SK-N-SH (cell line): ENCODE measurements around the gene BIRC6. TPM values are rescaled to one million over a fixed set of nuclear protein-coding genes. Genes with fewer than 3 reads are reported as not detected.

Experiments
- CTCF ChIA-PET: fragments of 300-600, 350-600 bp; formaldehyde crosslinking; extraction: SDS; loops from one replicate; lab custom pipeline; 2021; lab: Yijun Ruan, JAX
- POLR2A ChIA-PET: fragments of 350-600 bp; sonication (Branson Sonifier 250); formaldehyde crosslinking; extraction: SDS; loops from one replicate; lab custom pipeline; 2020; ENCODE audit warnings: antibody characterized with exemption, inconsistent platforms; lab: Yijun Ruan, JAX
- DNase-seq: peaks from one replicate; pipeline ENCODE4 v3.0.0; 2012
- H2AFZ ChIP-seq: fragments of 200-600 bp; sonication (generic); 2 replicates; pipeline ENCODE4 v1.8.1; 2016; ENCODE audit warnings: antibody characterized with exemption, mild to moderate bottlenecking, low read depth
- H3F3A ChIP-seq: fragments of 200-600 bp; sonication (generic); replicated peaks from 2 replicates; pipeline ENCODE3; 2016; ENCODE audit warnings: antibody characterized with exemption, mild to moderate bottlenecking; ENCODE audit not compliant: insufficient read depth
- H3K27ac ChIP-seq, 2 experiments: fragments of 200-500 bp in 1 of 2; fragments of 200-600 bp in 1 of 2; sonication (Bioruptor generic) in 1 of 2; sonication (generic), shearing (Covaris generic) in 1 of 2; 2 replicates each; pipeline versions ENCODE4 v1.5.1 to v1.6.1; 2014 to 2016; ENCODE audit warnings: low read depth in 2 of 2, inconsistent platforms in 1 of 2, low read length in 1 of 2, mild to moderate bottlenecking in 1 of 2, mixed read lengths in 1 of 2
- H3K27me3 ChIP-seq: fragments of 200-600 bp; sonication (generic), shearing (Covaris generic); 2 replicates; pipeline ENCODE4 v1.6.1; 2016; ENCODE audit warnings: mixed run types; ENCODE audit not compliant: insufficient read depth
- H3K36me3 ChIP-seq, 2 experiments: fragments of 200-500 bp in 1 of 2; fragments of 200-600 bp in 1 of 2; sonication (Bioruptor generic) in 1 of 2; sonication (generic) in 1 of 2; replicated peaks in 1 of 2; 2 replicates each; pipeline versions ENCODE3 to v1.5.1; 2014 to 2016; ENCODE audit warnings: low read length in 1 of 2, mild to moderate bottlenecking in 1 of 2; ENCODE audit not compliant: insufficient read depth in 2 of 2, control insufficient read depth in 1 of 2
- H3K4me1 ChIP-seq, 2 experiments: fragments of 200-500 bp in 1 of 2; fragments of 200-600 bp in 1 of 2; sonication (Bioruptor generic) in 1 of 2; sonication (generic), shearing (Covaris generic) in 1 of 2; 2 replicates each; pipeline versions ENCODE4 v1.5.1 to v1.6.1; 2014 to 2016; ENCODE audit warnings: low read depth in 1 of 2, low read length in 1 of 2, mixed run types in 1 of 2; ENCODE audit not compliant: insufficient read depth in 2 of 2, control insufficient read depth in 1 of 2
- H3K4me2 ChIP-seq: fragments of 200-600 bp; sonication (generic), shearing (Covaris generic); 2 replicates; pipeline ENCODE4 v1.6.1; 2017; ENCODE audit warnings: mixed run types
- H3K4me3 ChIP-seq, 2 experiments: fragments of 200-500 bp in 1 of 2; fragments of 200-600 bp in 1 of 2; sonication (Bioruptor generic) in 1 of 2; sonication (generic), shearing (Covaris generic) in 1 of 2; 2 replicates each; pipeline versions ENCODE4 v1.5.1 to v1.8.1; 2014 to 2016; ENCODE audit warnings: low read depth in 2 of 2, inconsistent platforms in 1 of 2, low read length in 1 of 2, mild to moderate bottlenecking in 1 of 2, mixed read lengths in 1 of 2, moderate library complexity in 1 of 2
- H3K79me2 ChIP-seq: fragments of 200-600 bp; sonication (generic); 2 replicates; pipeline ENCODE4 v1.8.1; 2017; ENCODE audit warnings: mild to moderate bottlenecking; ENCODE audit not compliant: insufficient read depth
- H3K9ac ChIP-seq: fragments of 200-600 bp; sonication (generic); 2 replicates; pipeline ENCODE4 v1.6.1; 2017; ENCODE audit warnings: mixed run types
- H3K9me2 ChIP-seq: fragments of 200-600 bp; sonication (generic); 2 replicates; pipeline ENCODE4 v1.6.1; 2017; ENCODE audit warnings: mixed run types
- H3K9me3 ChIP-seq: fragments of 200-600 bp; sonication (generic); 2 replicates; pipeline ENCODE4 v1.6.1; 2017; ENCODE audit warnings: mixed run types, mild to moderate bottlenecking, moderate library complexity
- H4K20me1 ChIP-seq: fragments of 200-600 bp; sonication (generic); 2 replicates; pipeline ENCODE4 v1.6.1; 2017; ENCODE audit warnings: mild to moderate bottlenecking, mixed run types; ENCODE audit not compliant: insufficient read depth
- ELF1 ChIP-seq: IDR thresholded peaks from 2 replicates; pipeline ENCODE4 v1.4.0; 2012
- EZH2phosphoT487 ChIP-seq: fragments of 200-600 bp; sonication (generic); IDR thresholded peaks from 2 replicates; pipeline ENCODE4 v1.6.1; 2017; ENCODE audit warnings: low read depth, mixed run types, mild to moderate bottlenecking, antibody characterized with exemption, moderate library complexity, borderline replicate concordance
- FOSL2 ChIP-seq: IDR thresholded peaks from 2 replicates; pipeline ENCODE4 v1.4.0; 2012; ENCODE audit warnings: low read depth, mild to moderate bottlenecking, moderate library complexity, borderline replicate concordance
- FOXM1 ChIP-seq: IDR thresholded peaks from 2 replicates; pipeline ENCODE4 v1.4.0; 2012; ENCODE audit warnings: low read depth, mild to moderate bottlenecking
- JUND ChIP-seq: IDR thresholded peaks from 2 replicates; pipeline ENCODE4 v1.4.0; 2012
- NRF1 ChIP-seq: IDR thresholded peaks from 2 replicates; pipeline ENCODE4 v1.6.1; 2012; ENCODE audit warnings: low read depth, mild to moderate bottlenecking, low read length
- PBX3 ChIP-seq: IDR thresholded peaks from 2 replicates; pipeline ENCODE4; 2012
- RFX5 ChIP-seq: IDR thresholded peaks from 2 replicates; pipeline ENCODE4 v1.6.1; 2012; ENCODE audit warnings: mild to moderate bottlenecking, improper control_type of control experiment, low read length
- SIN3A ChIP-seq: IDR thresholded peaks from 2 replicates; pipeline ENCODE4 v1.6.1; 2012; ENCODE audit warnings: low read depth, mild to moderate bottlenecking, low read length, moderate library complexity, borderline replicate concordance
- WGBS: methylation state at CpG from one replicate; pipeline ENCODE4 v1.1.6; 2017; ENCODE audit warnings: low lambda C conversion rate; 5-methylcytosine and 5-hydroxymethylcytosine counted together
- polyA plus RNA-seq, 3 experiments: library from polyadenylated mRNA; depleted of rRNA; stranded (reverse); fragments of >200 nt; gene quantifications; 2 replicates each; pipeline ENCODE4 v1.2.3, GENCODE V29; 2012
- TF ChIP-seq, protein P1 (sequence below): IDR thresholded peaks from 2 replicates; pipeline ENCODE4 v1.6.1; 2012; ENCODE audit warnings: mild to moderate bottlenecking, low read depth, low read length, moderate library complexity
- TF ChIP-seq, protein P2 (sequence below): IDR thresholded peaks from 2 replicates; pipeline ENCODE4 v1.4.0; 2012; ENCODE audit warnings: low read depth, borderline replicate concordance
- TF ChIP-seq, protein P3 (sequence below): IDR thresholded peaks from 2 replicates; pipeline ENCODE4 v1.4.0; 2012; ENCODE audit warnings: low read depth, borderline replicate concordance
- TF ChIP-seq, protein P4 (sequence below): IDR thresholded peaks from 2 replicates; pipeline ENCODE4 v1.4.0; 2012; ENCODE audit warnings: low read depth

The BIRC6 gene
- polyA plus RNA-seq, 1 of the 3 experiments (the other 2 are of a cell fraction), result 28.9 TPM

- DNase-seq, result no peak
- Histone ChIP-seq H3K79me2 (peaks cover 94% of the 10 kb centered on the region), H3K4me1 (no peaks in the 10 kb centered on the region), H2AFZ (no peak overlapping the region), H3F3A (no peaks in the 10 kb centered on the region), H3K27ac (no peak overlapping the region), H3K36me3 (peaks cover 65 to 79% of the 10 kb centered on the region in 2 experiments), H3K9me2 (no peaks in the 10 kb centered on the region), H4K20me1 (peaks cover 20% of the 10 kb centered on the region), H3K4me3 (no peak overlapping the region), H3K4me2 (no peak overlapping the region), H3K27me3 (no peaks in the 10 kb centered on the region), H3K9ac (no peak overlapping the region), H3K9me3 (no peaks in the 10 kb centered on the region)
- ChIA-PET POLR2A (no interaction called here), CTCF (interaction anchor here (1.4 to 1.5 kb wide), 2 partner anchors 11 to 15 kb away, joined by 5 to 6 read pairs; no protein-coding TSS in a partner anchor)
- WGBS, result 98% methylated on average over 4 of the region's 4 CpGs
- TF ChIP-seq, protein P1, sequence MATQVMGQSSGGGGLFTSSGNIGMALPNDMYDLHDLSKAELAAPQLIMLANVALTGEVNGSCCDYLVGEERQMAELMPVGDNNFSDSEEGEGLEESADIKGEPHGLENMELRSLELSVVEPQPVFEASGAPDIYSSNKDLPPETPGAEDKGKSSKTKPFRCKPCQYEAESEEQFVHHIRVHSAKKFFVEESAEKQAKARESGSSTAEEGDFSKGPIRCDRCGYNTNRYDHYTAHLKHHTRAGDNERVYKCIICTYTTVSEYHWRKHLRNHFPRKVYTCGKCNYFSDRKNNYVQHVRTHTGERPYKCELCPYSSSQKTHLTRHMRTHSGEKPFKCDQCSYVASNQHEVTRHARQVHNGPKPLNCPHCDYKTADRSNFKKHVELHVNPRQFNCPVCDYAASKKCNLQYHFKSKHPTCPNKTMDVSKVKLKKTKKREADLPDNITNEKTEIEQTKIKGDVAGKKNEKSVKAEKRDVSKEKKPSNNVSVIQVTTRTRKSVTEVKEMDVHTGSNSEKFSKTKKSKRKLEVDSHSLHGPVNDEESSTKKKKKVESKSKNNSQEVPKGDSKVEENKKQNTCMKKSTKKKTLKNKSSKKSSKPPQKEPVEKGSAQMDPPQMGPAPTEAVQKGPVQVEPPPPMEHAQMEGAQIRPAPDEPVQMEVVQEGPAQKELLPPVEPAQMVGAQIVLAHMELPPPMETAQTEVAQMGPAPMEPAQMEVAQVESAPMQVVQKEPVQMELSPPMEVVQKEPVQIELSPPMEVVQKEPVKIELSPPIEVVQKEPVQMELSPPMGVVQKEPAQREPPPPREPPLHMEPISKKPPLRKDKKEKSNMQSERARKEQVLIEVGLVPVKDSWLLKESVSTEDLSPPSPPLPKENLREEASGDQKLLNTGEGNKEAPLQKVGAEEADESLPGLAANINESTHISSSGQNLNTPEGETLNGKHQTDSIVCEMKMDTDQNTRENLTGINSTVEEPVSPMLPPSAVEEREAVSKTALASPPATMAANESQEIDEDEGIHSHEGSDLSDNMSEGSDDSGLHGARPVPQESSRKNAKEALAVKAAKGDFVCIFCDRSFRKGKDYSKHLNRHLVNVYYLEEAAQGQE, result no peak
- TF ChIP-seq PBX3 (no peak), FOSL2 (no peak), SIN3A (no peak), ELF1 (no peak), RFX5 (no peak), EZH2phosphoT487 (no peak), FOXM1 (no peak), JUND (no peak), NRF1 (no peak)
- TF ChIP-seq, protein P2, sequence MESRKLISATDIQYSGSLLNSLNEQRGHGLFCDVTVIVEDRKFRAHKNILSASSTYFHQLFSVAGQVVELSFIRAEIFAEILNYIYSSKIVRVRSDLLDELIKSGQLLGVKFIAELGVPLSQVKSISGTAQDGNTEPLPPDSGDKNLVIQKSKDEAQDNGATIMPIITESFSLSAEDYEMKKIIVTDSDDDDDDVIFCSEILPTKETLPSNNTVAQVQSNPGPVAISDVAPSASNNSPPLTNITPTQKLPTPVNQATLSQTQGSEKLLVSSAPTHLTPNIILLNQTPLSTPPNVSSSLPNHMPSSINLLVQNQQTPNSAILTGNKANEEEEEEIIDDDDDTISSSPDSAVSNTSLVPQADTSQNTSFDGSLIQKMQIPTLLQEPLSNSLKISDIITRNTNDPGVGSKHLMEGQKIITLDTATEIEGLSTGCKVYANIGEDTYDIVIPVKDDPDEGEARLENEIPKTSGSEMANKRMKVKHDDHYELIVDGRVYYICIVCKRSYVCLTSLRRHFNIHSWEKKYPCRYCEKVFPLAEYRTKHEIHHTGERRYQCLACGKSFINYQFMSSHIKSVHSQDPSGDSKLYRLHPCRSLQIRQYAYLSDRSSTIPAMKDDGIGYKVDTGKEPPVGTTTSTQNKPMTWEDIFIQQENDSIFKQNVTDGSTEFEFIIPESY, result no peak
- TF ChIP-seq, protein P3, sequence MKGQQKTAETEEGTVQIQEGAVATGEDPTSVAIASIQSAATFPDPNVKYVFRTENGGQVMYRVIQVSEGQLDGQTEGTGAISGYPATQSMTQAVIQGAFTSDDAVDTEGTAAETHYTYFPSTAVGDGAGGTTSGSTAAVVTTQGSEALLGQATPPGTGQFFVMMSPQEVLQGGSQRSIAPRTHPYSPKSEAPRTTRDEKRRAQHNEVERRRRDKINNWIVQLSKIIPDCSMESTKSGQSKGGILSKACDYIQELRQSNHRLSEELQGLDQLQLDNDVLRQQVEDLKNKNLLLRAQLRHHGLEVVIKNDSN, result no peak
- TF ChIP-seq, protein P4, sequence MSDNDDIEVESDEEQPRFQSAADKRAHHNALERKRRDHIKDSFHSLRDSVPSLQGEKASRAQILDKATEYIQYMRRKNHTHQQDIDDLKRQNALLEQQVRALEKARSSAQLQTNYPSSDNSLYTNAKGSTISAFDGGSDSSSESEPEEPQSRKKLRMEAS, result no peak
These were observed 27.7 kb downstream of the BIRC6 start for GRCh38 chr2:32384529-32384928.
